Activated T-helper 17 cell treated with anti-CD3 and anti-CD28 coated beads, Interleukin-2, amount 50 U/mL, for 72 hours (primary cell): ENCODE measurements around the gene GTPBP6. TPM values are rescaled to one million over a fixed set of nuclear protein-coding genes. Genes with fewer than 3 reads are reported as not detected.

ENCODE experiments used
- ATAC-seq: fragments of 150-1000 bp; cut with Tn5 transposase; replicated peaks from 2 replicates; pipeline ENCODE4 v1.10.0; 2021; ENCODE audit warnings: mild to moderate bottlenecking, moderate library complexity
- H3K27ac Mint-ChIP-seq: one replicate; pipeline ENCODE4 v1.8.0; 2022; ENCODE audit warnings: mixed read lengths
- H3K27me3 Mint-ChIP-seq: one replicate; pipeline ENCODE4 v1.8.0; 2022; ENCODE audit warnings: mixed read lengths
- H3K36me3 Mint-ChIP-seq: one replicate; pipeline ENCODE4 v1.8.0; 2022; ENCODE audit warnings: low read depth, mild to moderate bottlenecking, mixed read lengths
- H3K4me1 Mint-ChIP-seq: one replicate; pipeline ENCODE4 v1.8.0; 2022; ENCODE audit warnings: mixed read lengths
- H3K4me3 Mint-ChIP-seq: one replicate; pipeline ENCODE4 v1.8.0; 2022; ENCODE audit warnings: mild to moderate bottlenecking, mixed read lengths
- H3K9me3 Mint-ChIP-seq: one replicate; pipeline ENCODE4 v1.8.0; 2022; ENCODE audit warnings: mixed read lengths
- total RNA-seq, 2 donors: library from RNA; stranded (reverse); gene quantifications; one replicate each; pipeline ENCODE4 v1.2.3, GENCODE V29; 2022

Gene GTPBP6
- 10 to 100 TPM; 48.2 to 61.2 TPM for total RNA-seq

DNA sequence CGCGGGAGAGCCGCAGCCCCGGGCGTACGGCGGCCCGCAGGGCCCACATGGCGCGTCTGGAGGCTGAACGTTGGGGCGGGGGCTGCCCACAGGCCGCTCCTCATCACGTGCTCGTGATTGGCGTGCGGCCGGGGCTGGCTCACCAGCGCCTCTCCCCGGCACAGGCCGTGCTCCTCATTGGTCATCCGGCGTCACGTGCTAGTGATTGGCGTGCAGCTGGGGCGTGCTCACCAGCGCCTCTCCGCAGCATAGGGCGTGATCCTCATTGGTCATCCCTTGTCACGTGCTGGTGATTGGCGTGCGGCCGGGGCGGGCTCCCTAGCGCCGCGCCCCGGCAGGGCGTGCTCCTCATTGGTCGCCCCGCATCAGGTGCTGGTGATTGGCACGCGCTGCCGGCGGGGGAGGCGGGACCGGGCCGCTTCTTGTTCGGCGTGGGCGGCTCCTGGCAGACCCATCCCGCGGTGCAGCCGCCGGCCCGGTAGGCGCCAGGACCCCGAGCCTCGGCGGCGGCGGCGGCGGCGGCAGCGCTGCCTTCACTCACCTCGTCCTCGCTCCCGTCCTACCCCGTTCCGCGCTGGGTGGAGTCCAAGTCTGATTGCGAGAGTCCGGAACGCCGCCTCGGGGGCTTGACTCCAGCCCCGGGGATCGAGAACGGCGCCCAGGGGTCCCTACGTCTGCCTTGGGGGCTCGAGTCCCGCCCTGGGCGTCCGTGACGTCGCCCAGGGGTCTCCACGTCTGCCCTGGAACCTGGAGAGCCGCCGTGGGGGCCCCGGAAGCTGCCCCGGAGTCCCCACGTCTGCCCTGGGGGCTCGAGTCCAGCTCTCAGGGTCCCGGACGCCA lies at the start of gene GTPBP6:
Gene GTPBP6, minus strand, starts transcription at position 58 of the 840 bp plus-strand sequence. Its CDS starts 9 bp downstream, at position 49.
- Mint-ChIP-seq H3K4me3 (no peak within 1 kb of the TSS), H3K9me3 (no peaks in the 10 kb centered on the region), H3K27ac (peak within 1 kb of the TSS; percentile 94), H3K27me3 (no peaks in the 10 kb centered on the region), H3K4me1 (peaks cover 9% of the 10 kb centered on the region), H3K36me3 (peaks cover 25% of the 10 kb centered on the region)
- peak; percentile 84 for ATAC-seq

DNA sequence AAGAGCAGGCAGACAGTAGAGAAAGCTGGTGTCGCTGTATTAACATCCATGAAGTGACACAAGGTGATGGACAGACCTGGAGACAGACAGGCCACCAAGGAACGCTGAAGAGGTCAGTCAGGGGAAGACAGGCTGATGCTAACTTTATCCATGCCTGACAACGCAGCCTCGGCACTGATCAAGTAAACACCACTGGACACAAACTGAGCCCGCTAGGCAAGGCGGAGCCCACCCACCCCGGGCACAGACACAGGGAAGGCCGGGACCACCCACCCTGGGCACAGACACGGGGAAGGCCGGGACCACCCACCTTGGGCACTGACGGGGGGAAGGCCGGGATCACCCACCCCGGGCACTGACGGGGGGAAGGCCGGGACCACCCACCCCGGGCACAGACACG lies 49.3 kb upstream of the GTPBP6 start:
- Mint-ChIP-seq H3K27ac (no peak overlapping the region), H3K4me3 (no peak overlapping the region), H3K9me3 (no peaks in the 10 kb centered on the region), H3K27me3 (peaks cover 11% of the 10 kb centered on the region), H3K36me3 (no peaks in the 10 kb centered on the region), H3K4me1 (peaks cover 12% of the 10 kb centered on the region)
- no peak for ATAC-seq

DNA sequence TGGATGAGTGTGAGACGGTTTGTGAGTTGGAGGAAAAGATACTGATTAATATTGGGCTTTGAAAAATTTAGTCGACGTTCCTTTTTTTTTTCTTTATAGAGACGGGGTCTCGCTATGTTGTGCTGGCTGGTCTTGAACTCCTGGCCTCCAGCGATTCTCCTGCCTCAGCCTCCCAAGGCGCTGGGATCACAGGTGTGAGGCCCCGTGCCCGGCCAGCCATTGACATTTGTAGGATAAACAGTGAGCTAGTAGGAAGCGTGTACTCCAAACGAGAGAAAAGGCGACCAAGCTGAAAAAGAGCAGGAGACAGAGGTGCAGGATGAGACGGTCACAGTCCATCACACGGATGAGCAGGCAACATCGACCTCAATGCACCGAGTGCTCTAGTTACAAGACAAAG lies 48.8 kb upstream of the GTPBP6 start:
- no peaks in the 10 kb centered on the region for H3K9me3 Mint-ChIP-seq
- no peak overlapping the region for H3K4me3 Mint-ChIP-seq
- H3K4me1 Mint-ChIP-seq, result peaks cover 12% of the 10 kb centered on the region
- ATAC-seq, result no peak
- H3K36me3 Mint-ChIP-seq, result no peaks in the 10 kb centered on the region
- H3K27ac Mint-ChIP-seq, result no peak overlapping the region
- peaks cover 8% of the 10 kb centered on the region for H3K27me3 Mint-ChIP-seq

DNA sequence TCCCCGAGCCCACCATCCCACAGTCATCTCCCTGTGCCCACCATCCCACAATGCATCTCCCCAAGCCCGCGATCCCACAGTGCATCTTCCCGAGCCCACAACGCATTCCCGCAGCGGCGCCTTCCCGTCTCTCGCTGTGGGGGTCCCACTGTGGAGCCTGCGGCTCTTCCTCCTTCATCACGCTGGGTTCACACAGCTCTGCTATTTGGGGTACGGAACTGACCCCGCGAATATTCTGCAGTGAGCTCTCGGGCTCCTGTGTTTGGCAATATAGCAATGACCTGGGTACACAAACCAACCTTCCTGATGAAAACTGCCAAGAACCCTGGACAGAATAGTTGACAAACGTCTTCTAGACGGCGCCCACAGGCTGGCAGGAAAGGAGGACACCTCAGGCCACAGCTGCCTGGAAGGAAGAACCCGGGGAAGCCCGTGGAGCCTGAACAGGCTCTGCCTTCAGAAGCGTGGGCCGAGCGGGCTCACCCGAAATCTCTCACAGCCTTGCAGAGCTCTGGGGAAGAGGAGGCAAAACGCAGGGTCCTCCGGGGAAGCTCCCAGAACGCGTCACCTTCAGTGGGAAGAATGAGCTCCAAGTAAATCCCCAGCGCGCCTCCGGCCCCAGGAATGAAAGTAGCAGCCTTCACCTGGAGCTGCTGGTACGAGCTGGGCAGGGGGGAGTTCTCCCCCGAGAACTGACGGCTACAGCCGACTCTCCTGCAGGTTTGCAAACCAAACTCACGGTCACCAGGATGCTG lies 45.2 kb upstream of the GTPBP6 start:
- ATAC-seq, result no peak
- no peak overlapping the region for H3K27ac Mint-ChIP-seq

DNA sequence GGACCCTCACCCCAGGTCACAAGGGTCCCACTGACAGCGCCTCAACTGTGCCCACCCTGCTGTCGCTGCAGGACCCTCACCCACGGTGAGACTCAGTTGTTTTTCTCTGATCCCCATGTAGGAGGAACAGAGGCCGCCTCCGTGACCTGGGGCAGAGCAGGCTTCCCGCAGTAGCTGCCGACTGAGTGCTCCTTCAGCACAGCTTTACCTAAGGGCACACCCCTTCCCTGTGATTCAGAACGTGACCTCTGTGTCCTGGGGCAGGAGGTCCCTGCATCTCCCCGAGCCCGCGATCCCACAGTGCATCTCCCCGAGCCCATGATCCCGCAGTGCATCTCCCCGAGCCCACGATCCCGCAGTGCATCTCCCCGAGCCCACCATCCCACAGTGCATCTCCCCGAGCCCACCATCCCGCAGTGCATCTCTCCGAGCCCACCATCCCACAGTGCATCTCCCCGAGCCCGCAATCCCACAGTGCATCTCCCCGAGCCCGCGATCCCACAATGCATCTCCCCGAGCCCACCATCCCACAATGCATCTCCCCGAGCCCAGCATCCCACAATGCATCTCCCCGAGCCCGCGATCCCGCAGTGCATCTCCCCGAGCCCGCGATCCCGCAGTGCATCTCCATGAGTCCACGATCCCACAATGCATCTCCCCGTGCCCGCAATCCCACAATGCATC lies 44.5 kb upstream of the GTPBP6 start:
- Mint-ChIP-seq H3K27ac (no peak overlapping the region), H3K4me1 (peaks cover 12% of the 10 kb centered on the region), H3K36me3 (peaks cover 21% of the 10 kb centered on the region), H3K27me3 (no peaks in the 10 kb centered on the region), H3K4me3 (no peak overlapping the region), H3K9me3 (no peaks in the 10 kb centered on the region)
- no peak for ATAC-seq

More for the DNA sequence above, 45.2 kb upstream of the GTPBP6 start:
- H3K4me1 Mint-ChIP-seq, result peaks cover 12% of the 10 kb centered on the region
- no peaks in the 10 kb centered on the region for H3K9me3 Mint-ChIP-seq
- H3K4me3 Mint-ChIP-seq, result no peak overlapping the region
- H3K36me3 Mint-ChIP-seq, result peaks cover 21% of the 10 kb centered on the region
- no peaks in the 10 kb centered on the region for H3K27me3 Mint-ChIP-seq

GRCh38 chrX:362351-362750 lies 43.8 kb upstream of the GTPBP6 start:
- Mint-ChIP-seq H3K36me3 (peaks cover 28% of the 10 kb centered on the region), H3K4me3 (no peak overlapping the region), H3K27me3 (no peaks in the 10 kb centered on the region), H3K4me1 (peaks cover 13% of the 10 kb centered on the region), H3K27ac (no peak overlapping the region), H3K9me3 (peaks cover 4% of the 10 kb centered on the region)
- ATAC-seq, result no peak

DNA sequence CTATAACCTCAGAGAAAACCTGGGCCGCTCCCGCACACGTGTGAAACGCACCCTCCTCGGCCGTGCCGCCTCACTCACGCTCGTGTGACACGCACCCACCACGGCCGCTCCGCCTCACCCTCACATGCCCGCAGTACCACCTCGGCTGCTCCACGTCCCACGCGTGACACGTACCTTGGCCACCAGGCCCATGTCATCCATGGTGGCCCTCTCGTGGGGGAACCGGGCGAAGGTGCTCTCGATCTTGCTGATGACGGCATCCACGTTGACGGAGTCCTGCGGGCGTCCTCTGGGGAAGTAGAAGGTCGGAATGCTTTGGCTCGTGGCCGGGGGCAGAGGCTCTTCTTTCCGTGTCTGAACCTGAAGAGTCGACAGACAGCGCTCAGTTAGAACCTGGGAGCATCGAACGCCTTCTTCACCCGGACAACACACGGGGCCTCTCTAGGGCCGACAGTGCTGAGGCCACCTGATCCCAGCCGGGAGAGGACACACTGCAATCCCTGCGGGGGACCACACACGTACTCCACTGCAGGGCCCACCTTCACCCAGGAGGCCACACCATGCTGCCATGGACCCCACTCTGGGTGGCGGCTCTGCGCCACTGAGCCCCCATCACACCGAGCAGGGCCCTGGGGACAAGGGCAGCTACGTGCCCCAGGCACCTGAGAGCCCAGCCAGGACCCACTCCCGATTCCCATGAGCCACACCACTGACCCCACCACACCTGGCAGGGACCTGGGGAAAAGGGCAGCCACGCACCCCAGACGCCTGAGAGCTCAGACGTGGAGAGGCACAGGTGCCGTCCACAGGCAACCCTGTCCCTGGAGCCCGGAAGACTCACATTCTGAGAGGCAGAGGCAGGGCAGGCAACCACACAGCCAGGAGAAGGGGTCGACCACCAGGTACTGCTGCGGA lies 42.9 kb upstream of the GTPBP6 start:
- Mint-ChIP-seq H3K27me3 (no peaks in the 10 kb centered on the region), H3K9me3 (peaks cover 5% of the 10 kb centered on the region), H3K36me3 (peaks cover 34% of the 10 kb centered on the region), H3K4me1 (peaks cover 21% of the 10 kb centered on the region), H3K27ac (no peak overlapping the region), H3K4me3 (no peak overlapping the region)
- ATAC-seq, result no peak

DNA sequence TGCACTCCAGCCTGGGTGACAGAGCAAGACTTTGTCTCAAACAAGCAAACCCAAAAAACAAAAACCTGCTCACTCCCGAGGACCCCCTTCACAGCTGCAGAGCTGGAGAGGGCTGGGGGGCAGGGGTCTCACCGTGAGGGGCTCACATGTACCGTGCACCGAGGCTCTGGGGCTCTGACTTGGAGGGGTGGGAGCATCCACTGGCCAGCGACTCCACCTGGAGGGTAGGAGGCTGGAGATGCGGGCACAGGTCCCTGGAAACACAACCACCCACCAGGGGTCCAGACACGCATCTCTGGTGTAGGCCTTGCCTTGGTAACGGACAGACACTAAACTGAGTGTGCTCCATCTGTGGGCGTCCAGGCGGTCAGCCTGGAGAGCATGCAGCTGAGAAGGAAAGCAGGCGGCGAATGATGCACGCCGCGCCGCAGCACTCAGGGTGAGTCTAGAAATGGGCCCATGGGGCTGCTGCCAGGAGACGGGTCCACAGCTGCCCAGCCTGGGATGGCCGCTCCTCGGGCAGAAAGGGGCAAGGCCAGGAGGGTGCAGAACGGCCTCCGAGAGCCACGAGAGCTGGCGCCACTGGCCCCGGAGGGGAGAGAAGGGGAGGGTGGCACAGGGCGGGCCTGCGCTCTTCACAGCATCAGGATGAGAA lies 42.0 kb upstream of the GTPBP6 start:
- ATAC-seq, result no peak
- Mint-ChIP-seq H3K27ac (no peak overlapping the region), H3K36me3 (peaks cover 34% of the 10 kb centered on the region), H3K4me1 (peaks cover 24% of the 10 kb centered on the region), H3K9me3 (peaks cover 5% of the 10 kb centered on the region), H3K27me3 (no peaks in the 10 kb centered on the region), H3K4me3 (no peak overlapping the region)

DNA sequence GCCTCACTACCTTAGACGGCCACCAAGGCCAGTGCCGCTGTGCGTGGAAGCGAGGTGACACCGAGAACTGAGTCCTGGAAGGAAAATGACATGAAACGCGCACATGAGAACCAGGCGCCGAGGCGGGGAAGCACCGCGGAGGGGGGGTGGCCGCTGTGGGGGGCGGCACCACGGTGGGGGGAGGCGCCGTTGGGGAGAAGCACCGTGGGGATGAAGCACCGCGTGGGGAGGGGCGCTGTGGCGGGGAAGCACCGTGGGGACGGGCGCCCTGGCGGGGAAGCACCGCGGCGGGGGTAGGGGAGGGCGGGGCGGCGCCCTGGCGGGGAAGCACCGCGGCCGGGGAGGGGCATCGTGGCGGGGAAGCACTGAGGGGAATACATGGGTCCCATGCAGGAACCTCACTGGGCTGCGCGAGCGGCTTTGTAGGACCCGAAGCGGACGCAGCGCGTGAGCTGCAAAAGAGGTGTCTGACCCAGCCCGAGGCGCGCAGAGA lies 40.1 kb upstream of the GTPBP6 start:
- no peak overlapping the region for H3K27ac Mint-ChIP-seq

DNA sequence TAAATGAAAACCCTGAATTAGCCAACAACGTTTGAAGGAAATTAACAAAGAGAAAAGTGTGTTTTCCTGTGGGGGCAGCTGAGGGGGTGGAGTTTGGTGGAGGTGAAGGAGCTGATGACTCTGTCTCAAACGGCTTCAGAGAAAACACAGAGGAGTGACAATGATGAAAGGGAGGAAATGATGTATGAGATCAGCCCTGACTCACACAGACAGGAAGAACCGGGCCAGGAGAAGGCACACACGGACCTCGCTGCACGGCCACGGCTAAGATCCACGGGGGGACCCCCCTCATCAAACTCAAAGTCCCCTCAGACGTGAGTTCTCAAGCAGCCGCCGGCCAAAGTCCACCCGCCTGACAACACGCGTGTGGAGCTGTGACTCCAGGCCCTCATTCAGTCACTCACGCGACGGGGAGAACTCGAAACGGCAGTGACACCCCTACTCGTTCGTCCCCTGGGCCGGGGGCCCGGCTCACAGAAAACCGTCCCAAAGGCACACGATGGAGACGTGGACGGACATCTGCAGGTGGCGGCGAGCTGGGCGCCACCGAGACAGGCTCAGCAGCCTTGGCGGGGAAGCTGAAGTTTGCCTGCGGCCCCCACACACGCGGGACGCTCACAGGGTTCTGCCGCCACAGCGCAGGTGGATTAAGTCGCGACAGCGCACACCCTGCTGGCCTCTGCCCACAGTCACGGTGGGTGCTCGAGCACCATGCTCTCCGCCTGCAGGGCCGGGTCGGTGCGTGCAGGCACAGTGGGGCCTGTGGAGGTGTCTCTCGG lies 39.3 kb upstream of the GTPBP6 start:
- no peaks in the 10 kb centered on the region for H3K27me3 Mint-ChIP-seq
- H3K4me1 Mint-ChIP-seq, result peaks cover 17% of the 10 kb centered on the region
- peak overlapping the region; percentile 76 for H3K4me3 Mint-ChIP-seq
- H3K36me3 Mint-ChIP-seq, result peaks cover 34% of the 10 kb centered on the region
- peak overlapping the region; percentile 96 for H3K27ac Mint-ChIP-seq
- peak; percentile 97 for ATAC-seq
- peaks cover 5% of the 10 kb centered on the region for H3K9me3 Mint-ChIP-seq

More for the DNA sequence above, 40.1 kb upstream of the GTPBP6 start:
- no peak overlapping the region for H3K4me3 Mint-ChIP-seq
- H3K4me1 Mint-ChIP-seq, result peaks cover 23% of the 10 kb centered on the region
- peaks cover 5% of the 10 kb centered on the region for H3K9me3 Mint-ChIP-seq
- ATAC-seq, result no peak
- peaks cover 34% of the 10 kb centered on the region for H3K36me3 Mint-ChIP-seq
- no peaks in the 10 kb centered on the region for H3K27me3 Mint-ChIP-seq

GRCh38 chrX:357035-357692 lies 38.6 kb upstream of the GTPBP6 start:
- peak overlapping the region; percentile 96 for H3K27ac Mint-ChIP-seq

DNA sequence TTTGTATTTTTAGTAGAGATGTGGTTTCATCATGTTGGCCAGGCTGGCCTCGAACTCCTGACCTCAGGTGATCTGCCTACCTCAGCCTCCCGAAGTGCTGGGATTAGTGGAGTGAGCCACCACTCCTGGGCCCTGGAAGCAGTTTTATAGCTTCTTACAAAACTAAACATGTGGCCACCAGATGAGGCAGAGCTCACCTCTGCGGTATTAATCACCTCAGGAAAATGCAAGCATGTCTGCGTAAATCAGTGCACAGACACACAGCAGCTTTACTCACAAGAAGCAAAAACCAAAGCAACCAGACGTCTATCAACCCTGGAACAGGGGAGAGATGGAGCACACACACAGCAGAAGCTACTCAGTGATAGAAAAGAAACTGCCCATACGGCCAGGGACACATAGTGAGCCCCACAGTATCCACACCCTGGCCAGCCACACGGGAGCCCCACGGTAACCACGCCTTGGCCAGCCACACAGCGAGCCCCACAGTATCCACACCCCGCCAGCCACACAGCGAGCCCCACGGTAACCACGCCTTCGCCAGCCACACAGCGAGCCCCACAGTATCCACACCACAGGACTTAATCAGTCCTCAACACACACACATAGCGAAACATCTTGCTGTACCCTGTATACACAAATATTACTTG lies 37.9 kb upstream of the GTPBP6 start:
- H3K36me3 Mint-ChIP-seq, result peaks cover 30% of the 10 kb centered on the region
- H3K27ac Mint-ChIP-seq, result peak overlapping the region; percentile 96
- peak; percentile 28 for ATAC-seq
- H3K27me3 Mint-ChIP-seq, result no peaks in the 10 kb centered on the region
- H3K9me3 Mint-ChIP-seq, result peaks cover 5% of the 10 kb centered on the region
- H3K4me1 Mint-ChIP-seq, result peaks cover 17% of the 10 kb centered on the region
- peak overlapping the region; percentile 76 for H3K4me3 Mint-ChIP-seq

More at GRCh38 chrX:357035-357692, 38.6 kb upstream of the GTPBP6 start:
- peaks cover 17% of the 10 kb centered on the region for H3K4me1 Mint-ChIP-seq
- peaks cover 34% of the 10 kb centered on the region for H3K36me3 Mint-ChIP-seq
- H3K9me3 Mint-ChIP-seq, result peaks cover 5% of the 10 kb centered on the region
- ATAC-seq, result peak; percentile 60
- peak overlapping the region; percentile 76 for H3K4me3 Mint-ChIP-seq
- H3K27me3 Mint-ChIP-seq, result no peaks in the 10 kb centered on the region
